Dedifferentiated amniotic fluid mesenchymal stem cell (primary cell): ENCODE data around the gene SPATA25.
"Not testable (repeated sequence)": the region's sequence is repeated elsewhere in the genome, so short reads cannot be mapped to it uniquely, and the experiment has no call there.

Experiments
- DNase-seq: peaks from one replicate; pipeline ENCODE4 v3.0.0-alpha.2; 2016; ENCODE audit errors: extremely low spot score

Gene SPATA25

GRCh38 chr20:45892828-45893500 is 5.5 kb upstream of the SPATA25 start:
- no peak for DNase-seq

- no peak for DNase-seq
Observed at GRCh38 chr20:45892049-45892825, 4.8 kb upstream of the SPATA25 start.

- DNase-seq, result peak; percentile 63
Observed at GRCh38 chr20:45890985-45891983, 3.9 kb upstream of the SPATA25 start, which contains the start of the genes CTSA and NEURL2. TSS of gene CTSA (plus strand) at chr20:45891335. CDS start at chr20:45891569, 234 bp downstream. TSS of gene NEURL2 (minus strand) at chr20:45891208. CDS start at chr20:45890991, 217 bp downstream.

GRCh38 chr20:45890077-45890984 is 2.9 kb upstream of the SPATA25 start:
- DNase-seq, result peak; percentile 52

GRCh38 chr20:45888681-45889080 is 1.3 kb upstream of the SPATA25 start:
- DNase-seq, result no peak

GRCh38 chr20:45886590-45887345 is 654 bp downstream of the SPATA25 start:
- DNase-seq, result no peak

GRCh38 chr20:45883100-45883469 is 4.3 kb downstream of the SPATA25 start:
- no peak for DNase-seq

- no peak for DNase-seq
Observed at GRCh38 chr20:45882469-45883099, 4.8 kb downstream of the SPATA25 start.

- DNase-seq, result peak; percentile 100
Observed at GRCh38 chr20:45880988-45881788, 6.2 kb downstream of the SPATA25 start, which contains the start of gene ZSWIM1. TSS of gene ZSWIM1 (plus strand) at chr20:45881227. CDS start at chr20:45882593, 1,366 bp downstream.

GRCh38 chr20:45878076-45878761 is 9.2 kb downstream of the SPATA25 start:
- DNase-seq, result no peak

GRCh38 chr20:45874576-45874975 is 12.8 kb downstream of the SPATA25 start:
- no peak for DNase-seq

- not testable (repeated sequence) for DNase-seq
Observed at GRCh38 chr20:45874104-45874481, 13.3 kb downstream of the SPATA25 start.

GRCh38 chr20:45873409-45874103 is 13.9 kb downstream of the SPATA25 start:
- no peak for DNase-seq

GRCh38 chr20:45872626-45873025 is 14.8 kb downstream of the SPATA25 start:
- no peak for DNase-seq

- DNase-seq, result no peak
Observed at GRCh38 chr20:45867819-45868176, 19.6 kb downstream of the SPATA25 start.

GRCh38 chr20:45867136-45867818 is 20.1 kb downstream of the SPATA25 start:
- DNase-seq, result no peak

GRCh38 chr20:45866454-45866853 is 21.0 kb downstream of the SPATA25 start:
- DNase-seq, result no peak
